Glutamatergic neuron (in vitro differentiated cells): ENCODE results near the gene PKP3. TPM values are rescaled to one million over a fixed set of nuclear protein-coding genes. Genes with fewer than 3 reads are reported as not detected.

ENCODE experiments used
- DNase-seq: peaks from one replicate; pipeline ENCODE4 v3.0.0; 2022
- H3K27ac Mint-ChIP-seq: one replicate; pipeline ENCODE4 v1.8.0; 2020; ENCODE audit warnings: mild to moderate bottlenecking, mixed read lengths, inconsistent platforms; ENCODE audit not compliant: unreplicated experiment
- H3K27me3 Mint-ChIP-seq: one replicate; pipeline ENCODE4 v1.8.0; 2020; ENCODE audit warnings: mild to moderate bottlenecking, moderate library complexity, mixed read lengths, inconsistent platforms; ENCODE audit not compliant: unreplicated experiment
- H3K36me3 Mint-ChIP-seq: one replicate; pipeline ENCODE4 v1.8.0; 2020; ENCODE audit warnings: mild to moderate bottlenecking, mixed read lengths, inconsistent platforms; ENCODE audit not compliant: unreplicated experiment
- H3K4me1 Mint-ChIP-seq: one replicate; pipeline ENCODE4 v1.8.0; 2020; ENCODE audit warnings: mild to moderate bottlenecking, low read depth, mixed read lengths, inconsistent platforms; ENCODE audit not compliant: unreplicated experiment
- H3K4me3 Mint-ChIP-seq: one replicate; pipeline ENCODE4 v1.8.0; 2020; ENCODE audit warnings: mild to moderate bottlenecking, mixed read lengths, inconsistent platforms; ENCODE audit not compliant: unreplicated experiment
- H3K9me3 Mint-ChIP-seq: one replicate; pipeline ENCODE4 v1.8.0; 2020; ENCODE audit warnings: mild to moderate bottlenecking, moderate library complexity, mixed read lengths, inconsistent platforms; ENCODE audit not compliant: unreplicated experiment
- total RNA-seq: library from RNA; stranded (reverse); fragmentation: NEBNext Ultra II Directional; extraction: Animal tissue kit (Norgen Biotek cat#: 25700); gene quantifications from one replicate; pipeline ENCODE4 v1.2.1, GENCODE V29; 2021; ENCODE audit not compliant: unreplicated experiment
- TF ChIP-seq, protein P1 (sequence below): fragments of 200-600 bp; sonication (generic); IDR thresholded peaks from one replicate; pipeline ENCODE4 v1.5.0; 2021; ENCODE audit not compliant: partially characterized antibody, unreplicated experiment

PKP3 gene
- total RNA-seq, 1 donor from 2014 or later, result not detected

DNA sequence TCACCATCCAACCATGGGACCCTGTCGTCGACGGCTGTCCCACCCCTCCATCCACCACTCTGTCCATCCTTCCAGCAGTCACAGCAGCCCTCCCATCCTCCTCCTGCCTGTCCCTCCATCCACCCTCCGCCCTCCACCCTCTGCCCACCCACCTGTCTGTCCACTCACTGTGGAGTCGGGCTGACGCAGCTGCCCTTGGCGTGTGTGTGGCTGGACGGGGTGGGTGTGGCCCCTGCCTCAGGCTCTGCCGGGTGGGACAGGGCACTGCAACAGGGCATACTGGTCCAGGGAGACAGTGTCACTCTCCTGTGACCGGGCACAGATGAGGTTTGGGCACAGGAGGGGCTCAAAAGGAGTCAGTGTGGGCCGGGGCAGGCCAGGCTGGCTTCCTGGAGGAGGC, 1.9 kb downstream of the PKP3 start:
- DNase-seq, result no peak
- Mint-ChIP-seq H3K4me3 (no peak overlapping the region), H3K27me3 (peaks cover 3% of the 10 kb centered on the region), H3K27ac (no peak overlapping the region), H3K36me3 (no peaks in the 10 kb centered on the region), H3K9me3 (peaks cover 4% of the 10 kb centered on the region), H3K4me1 (no peaks in the 10 kb centered on the region)
- TF ChIP-seq, protein P1, sequence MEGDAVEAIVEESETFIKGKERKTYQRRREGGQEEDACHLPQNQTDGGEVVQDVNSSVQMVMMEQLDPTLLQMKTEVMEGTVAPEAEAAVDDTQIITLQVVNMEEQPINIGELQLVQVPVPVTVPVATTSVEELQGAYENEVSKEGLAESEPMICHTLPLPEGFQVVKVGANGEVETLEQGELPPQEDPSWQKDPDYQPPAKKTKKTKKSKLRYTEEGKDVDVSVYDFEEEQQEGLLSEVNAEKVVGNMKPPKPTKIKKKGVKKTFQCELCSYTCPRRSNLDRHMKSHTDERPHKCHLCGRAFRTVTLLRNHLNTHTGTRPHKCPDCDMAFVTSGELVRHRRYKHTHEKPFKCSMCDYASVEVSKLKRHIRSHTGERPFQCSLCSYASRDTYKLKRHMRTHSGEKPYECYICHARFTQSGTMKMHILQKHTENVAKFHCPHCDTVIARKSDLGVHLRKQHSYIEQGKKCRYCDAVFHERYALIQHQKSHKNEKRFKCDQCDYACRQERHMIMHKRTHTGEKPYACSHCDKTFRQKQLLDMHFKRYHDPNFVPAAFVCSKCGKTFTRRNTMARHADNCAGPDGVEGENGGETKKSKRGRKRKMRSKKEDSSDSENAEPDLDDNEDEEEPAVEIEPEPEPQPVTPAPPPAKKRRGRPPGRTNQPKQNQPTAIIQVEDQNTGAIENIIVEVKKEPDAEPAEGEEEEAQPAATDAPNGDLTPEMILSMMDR, result no peak

DNA sequence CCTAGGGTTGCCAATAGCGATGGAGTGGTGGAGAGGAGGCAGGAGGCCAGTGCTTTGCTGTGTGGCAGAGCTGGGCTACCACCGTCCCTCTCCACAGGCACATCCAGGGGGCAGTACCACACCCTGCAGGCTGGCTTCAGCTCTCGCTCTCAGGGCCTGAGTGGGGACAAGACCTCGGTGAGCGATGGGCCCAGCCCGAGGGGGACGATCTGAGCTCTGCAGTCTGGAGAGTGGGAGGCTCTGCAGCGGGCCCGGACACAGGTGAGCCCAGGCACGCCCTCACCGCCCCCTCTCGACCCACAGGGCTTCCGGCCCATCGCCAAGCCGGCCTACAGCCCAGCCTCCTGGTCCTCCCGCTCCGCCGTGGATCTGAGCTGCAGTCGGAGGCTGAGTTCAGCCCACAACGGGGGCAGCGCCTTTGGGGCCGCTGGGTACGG, 2.5 kb downstream of the PKP3 start:
- Mint-ChIP-seq H3K9me3 (peaks cover 2% of the 10 kb centered on the region), H3K36me3 (no peaks in the 10 kb centered on the region), H3K4me3 (no peak overlapping the region), H3K27me3 (peaks cover 1% of the 10 kb centered on the region), H3K4me1 (no peaks in the 10 kb centered on the region), H3K27ac (no peak overlapping the region)
- no peak for DNase-seq
- TF ChIP-seq, protein P1, result no peak

DNA sequence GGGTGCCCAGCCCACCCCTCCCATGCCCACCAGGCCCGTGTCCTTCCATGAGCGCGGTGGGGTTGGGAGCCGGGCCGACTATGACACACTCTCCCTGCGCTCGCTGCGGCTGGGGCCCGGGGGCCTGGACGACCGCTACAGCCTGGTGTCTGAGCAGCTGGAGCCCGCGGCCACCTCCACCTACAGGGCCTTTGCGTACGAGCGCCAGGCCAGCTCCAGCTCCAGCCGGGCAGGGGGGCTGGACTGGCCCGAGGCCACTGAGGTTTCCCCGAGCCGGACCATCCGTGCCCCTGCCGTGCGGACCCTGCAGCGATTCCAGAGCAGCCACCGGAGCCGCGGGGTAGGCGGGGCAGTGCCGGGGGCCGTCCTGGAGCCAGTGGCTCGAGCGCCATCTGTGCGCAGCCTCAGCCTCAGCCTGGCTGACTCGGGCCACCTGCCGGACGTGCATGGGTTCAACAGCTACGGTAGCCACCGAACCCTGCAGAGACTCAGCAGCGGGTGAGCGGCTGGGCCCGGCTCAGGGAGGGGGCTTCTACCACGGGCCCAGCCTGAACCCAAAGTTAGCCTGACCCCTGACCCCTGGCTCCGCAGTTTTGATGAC, 3.0 kb downstream of the PKP3 start:
- Mint-ChIP-seq H3K27me3 (peaks cover 1% of the 10 kb centered on the region), H3K36me3 (no peaks in the 10 kb centered on the region), H3K27ac (no peak overlapping the region)

DNA sequence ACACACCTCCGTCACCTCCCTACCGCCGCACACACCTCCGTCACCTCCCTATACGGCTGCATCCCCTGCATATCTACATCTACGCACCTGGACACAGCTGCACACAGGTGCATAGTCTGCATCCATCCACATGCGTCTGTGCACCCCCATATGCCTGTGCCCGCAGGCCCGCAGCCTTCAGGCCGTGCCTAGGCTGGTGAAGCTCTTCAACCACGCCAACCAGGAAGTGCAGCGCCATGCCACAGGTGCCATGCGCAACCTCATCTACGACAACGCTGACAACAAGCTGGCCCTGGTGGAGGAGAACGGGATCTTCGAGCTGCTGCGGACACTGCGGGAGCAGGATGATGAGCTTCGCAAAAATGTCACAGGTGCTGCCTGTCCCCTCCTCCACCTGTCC, 4.8 kb downstream of the PKP3 start:
- TF ChIP-seq, protein P1, result no peak
- DNase-seq, result no peak
- no peak overlapping the region for H3K27ac Mint-ChIP-seq
- H3K27me3 Mint-ChIP-seq, result peaks cover 1% of the 10 kb centered on the region
- H3K9me3 Mint-ChIP-seq, result peaks cover 2% of the 10 kb centered on the region
- H3K4me1 Mint-ChIP-seq, result no peaks in the 10 kb centered on the region
- H3K4me3 Mint-ChIP-seq, result no peak overlapping the region
- H3K36me3 Mint-ChIP-seq, result no peaks in the 10 kb centered on the region

More for the DNA sequence above, 3.0 kb downstream of the PKP3 start:
- TF ChIP-seq, protein P1, result no peak
- H3K4me1 Mint-ChIP-seq, result no peaks in the 10 kb centered on the region
- H3K4me3 Mint-ChIP-seq, result no peak overlapping the region
- peaks cover 2% of the 10 kb centered on the region for H3K9me3 Mint-ChIP-seq
- no peak for DNase-seq

DNA sequence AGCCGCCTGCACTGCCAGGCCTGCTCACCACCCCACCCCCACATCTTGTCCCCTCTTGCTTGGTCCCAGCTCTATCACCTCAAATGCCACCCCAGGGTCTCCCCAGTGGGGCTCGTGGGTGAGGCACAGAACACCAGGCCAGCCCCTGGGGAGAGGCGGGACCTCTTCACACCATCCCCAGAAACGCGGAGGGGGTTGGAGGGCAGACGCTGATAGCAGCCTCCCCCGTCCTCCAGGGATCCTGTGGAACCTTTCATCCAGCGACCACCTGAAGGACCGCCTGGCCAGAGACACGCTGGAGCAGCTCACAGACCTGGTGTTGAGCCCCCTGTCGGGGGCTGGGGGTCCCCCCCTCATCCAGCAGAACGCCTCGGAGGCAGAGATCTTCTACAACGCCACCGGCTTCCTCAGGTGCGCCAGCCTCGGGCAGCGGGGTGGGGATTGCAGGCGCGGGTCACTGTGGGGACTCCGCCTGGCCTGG, 5.8 kb downstream of the PKP3 start:
- no peak overlapping the region for H3K27ac Mint-ChIP-seq
- H3K9me3 Mint-ChIP-seq, result peaks cover 2% of the 10 kb centered on the region
- no peak for DNase-seq
- peaks cover 1% of the 10 kb centered on the region for H3K27me3 Mint-ChIP-seq
- no peaks in the 10 kb centered on the region for H3K4me1 Mint-ChIP-seq
- H3K36me3 Mint-ChIP-seq, result no peaks in the 10 kb centered on the region
- no peak overlapping the region for H3K4me3 Mint-ChIP-seq
- TF ChIP-seq, protein P1, result no peak
